ENCODE data around the gene CTSW. TPM values are rescaled to one million over a fixed set of nuclear protein-coding genes. Genes with fewer than 3 reads are reported as not detected.
A peak's percentile ranks its signal among the peaks of the same experiment; 100 is the strongest.

CTSW gene
- total and polyA plus RNA-seq, 4 donors: 0.20 to 0.96 (median 0.45) TPM

GRCh38 chr11:65854852-65855837 lies 24.5 kb upstream of the CTSW start:
- Histone ChIP-seq H3K9me3 (ENCODE audit: control insufficient read depth, insufficient read depth, low read length) (no peaks in the 10 kb centered on the region), H3K27me3 (ENCODE audit: control insufficient read depth, insufficient read depth, low read length) (no peaks in the 10 kb centered on the region), H3K4me1 (ENCODE audit: control insufficient read depth, insufficient read depth, low read length) (peaks cover 32% of the 10 kb centered on the region), H3K27ac (ENCODE audit: low read depth, low read length) (no peak overlapping the region), H3K4me3 (ENCODE audit: low read depth, low read length) (no peak overlapping the region), H3K36me3 (ENCODE audit: control insufficient read depth, insufficient read depth, low read length) (peaks cover 68% of the 10 kb centered on the region)
- WGBS (ENCODE audit: insufficient coverage): 70% methylated on average over 12 of the region's 15 CpGs
- DNase-seq (ENCODE audit: low read depth in 4 of 6, low spot score in 6 of 6): peak in 1 of 6 donors; percentile 15

DNA sequence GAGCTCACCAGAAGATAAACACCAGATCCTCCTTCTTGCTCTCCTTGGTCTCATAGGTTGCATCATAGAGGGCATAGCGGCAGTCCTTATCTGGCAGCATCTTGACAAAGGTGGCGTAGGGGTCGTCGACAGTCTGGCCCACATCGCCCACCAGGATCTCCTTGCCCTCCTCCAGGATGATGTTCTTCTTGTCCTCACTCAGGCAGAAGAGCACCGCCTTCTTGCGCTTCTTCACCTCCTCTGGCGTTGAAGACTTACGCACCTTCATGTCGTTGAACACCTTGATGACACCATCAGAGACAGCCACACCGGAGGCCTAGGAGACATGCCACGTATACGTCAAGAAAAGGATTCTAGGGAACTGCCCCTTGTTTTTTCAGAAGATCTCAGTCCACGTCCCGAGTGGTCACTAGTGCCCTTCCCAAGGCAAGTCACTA lies 23.7 kb upstream of the CTSW start:
- DNase-seq (ENCODE audit: low read depth in 4 of 6, low spot score in 6 of 6): peak in 1 of 6 donors; percentile 3
- WGBS (ENCODE audit: insufficient coverage): 92% methylated on average over 15 of the region's 15 CpGs
- Histone ChIP-seq H3K27ac (ENCODE audit: low read depth, low read length) (no peak overlapping the region), H3K27me3 (ENCODE audit: control insufficient read depth, insufficient read depth, low read length) (no peaks in the 10 kb centered on the region), H3K4me3 (ENCODE audit: low read depth, low read length) (peak overlapping the region; percentile 96), H3K9me3 (ENCODE audit: control insufficient read depth, insufficient read depth, low read length) (no peaks in the 10 kb centered on the region), H3K4me1 (ENCODE audit: control insufficient read depth, insufficient read depth, low read length) (peaks cover 36% of the 10 kb centered on the region), H3K36me3 (ENCODE audit: control insufficient read depth, insufficient read depth, low read length) (peaks cover 63% of the 10 kb centered on the region)

DNA sequence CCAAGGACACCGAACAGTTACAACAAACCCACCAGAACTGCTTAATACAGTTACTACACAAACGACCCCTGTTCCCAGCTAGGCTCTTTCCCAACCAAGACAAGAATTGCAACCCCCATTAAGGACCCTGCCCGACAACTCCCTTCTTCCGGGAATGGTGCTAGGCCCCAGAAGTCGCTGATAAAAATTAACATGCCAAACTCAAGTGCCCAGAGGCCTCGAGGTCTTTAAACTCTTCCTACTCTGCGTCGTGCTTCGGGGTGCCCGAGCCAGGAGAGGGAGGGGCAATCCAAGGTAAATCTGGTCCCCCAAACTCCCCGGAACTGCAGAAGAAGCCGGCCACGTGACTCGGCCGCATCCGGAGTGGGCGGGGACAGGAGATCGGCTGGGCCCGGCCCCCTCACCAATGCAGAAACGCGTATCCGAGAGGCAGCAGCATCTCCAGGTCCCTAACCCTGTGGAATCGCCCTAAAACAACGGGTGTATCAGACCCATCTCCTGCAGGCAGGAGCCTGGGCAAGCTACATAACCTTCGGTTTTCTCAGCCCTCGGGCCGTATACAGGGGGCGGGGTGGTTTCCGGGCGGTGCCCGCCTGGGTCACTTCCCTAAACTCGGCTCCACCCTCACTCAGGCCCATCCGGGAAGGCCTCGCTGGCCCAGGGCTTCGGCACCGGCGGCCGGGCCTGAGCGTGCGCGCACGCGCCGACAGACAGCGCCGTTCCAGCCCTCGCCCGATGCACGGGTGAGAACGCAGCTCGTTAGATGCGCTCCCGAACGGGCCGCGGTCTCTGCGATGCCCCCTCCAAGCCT lies 22.7 kb upstream of the CTSW start:
- Histone ChIP-seq H3K9me3 (ENCODE audit: control insufficient read depth, insufficient read depth, low read length) (no peaks in the 10 kb centered on the region), H3K27ac (ENCODE audit: low read depth, low read length) (peak overlapping the region; percentile 88), H3K36me3 (ENCODE audit: control insufficient read depth, insufficient read depth, low read length) (peaks cover 59% of the 10 kb centered on the region), H3K4me3 (ENCODE audit: low read depth, low read length) (peak overlapping the region; percentile 96), H3K4me1 (ENCODE audit: control insufficient read depth, insufficient read depth, low read length) (peaks cover 46% of the 10 kb centered on the region), H3K27me3 (ENCODE audit: control insufficient read depth, insufficient read depth, low read length) (no peaks in the 10 kb centered on the region)
- 1% methylated on average over 56 of the region's 57 CpGs for WGBS (ENCODE audit: insufficient coverage)
- DNase-seq (ENCODE audit: low read depth in 4 of 6, low spot score in 6 of 6): peak in 4 of 6 donors; percentile 35 to 86 (median 60)

- H3K9me3 ChIP-seq (ENCODE audit: control insufficient read depth, insufficient read depth, low read length): no peaks in the 10 kb centered on the region
- peaks cover 51% of the 10 kb centered on the region for H3K4me1 ChIP-seq (ENCODE audit: control insufficient read depth, insufficient read depth, low read length)
- peaks cover 59% of the 10 kb centered on the region for H3K36me3 ChIP-seq (ENCODE audit: control insufficient read depth, insufficient read depth, low read length)
- H3K27me3 ChIP-seq (ENCODE audit: control insufficient read depth, insufficient read depth, low read length): no peaks in the 10 kb centered on the region
- 0% methylated on average over 49 of the region's 49 CpGs for WGBS (ENCODE audit: insufficient coverage)
- H3K27ac ChIP-seq (ENCODE audit: low read depth, low read length): peak overlapping the region; percentile 88
- H3K4me3 ChIP-seq (ENCODE audit: low read depth, low read length): peak overlapping the region; percentile 96
- no peak for DNase-seq (ENCODE audit: low read depth in 4 of 6, low spot score in 6 of 6)
Observed at GRCh38 chr11:65857500-65857852, 22.2 kb upstream of the CTSW start.

GRCh38 chr11:65857853-65858680 lies 21.6 kb upstream of the CTSW start, which contains the start of gene CFL1:
CFL1 (minus strand) TSS chr11:65858180; CDS start chr11:65858099, 81 bp downstream.
- WGBS (ENCODE audit: insufficient coverage): under 1% methylated on average over 90 of the region's 92 CpGs
- H3K36me3 ChIP-seq (ENCODE audit: control insufficient read depth, insufficient read depth, low read length): peaks cover 59% of the 10 kb centered on the region

GRCh38 chr11:65858681-65859087 lies 21.0 kb upstream of the CTSW start:
- Histone ChIP-seq H3K4me3 (ENCODE audit: low read depth, low read length) (peak overlapping the region; percentile 96), H3K27me3 (ENCODE audit: control insufficient read depth, insufficient read depth, low read length) (no peaks in the 10 kb centered on the region), H3K4me1 (ENCODE audit: control insufficient read depth, insufficient read depth, low read length) (peaks cover 56% of the 10 kb centered on the region), H3K9me3 (ENCODE audit: control insufficient read depth, insufficient read depth, low read length) (no peaks in the 10 kb centered on the region), H3K27ac (ENCODE audit: low read depth, low read length) (peak overlapping the region; percentile 100), H3K36me3 (ENCODE audit: control insufficient read depth, insufficient read depth, low read length) (peaks cover 59% of the 10 kb centered on the region)
- WGBS (ENCODE audit: insufficient coverage): 0% methylated on average over 8 of the region's 10 CpGs
- DNase-seq (ENCODE audit: low read depth in 4 of 6, low spot score in 6 of 6): no peak

More at GRCh38 chr11:65857853-65858680, 21.6 kb upstream of the CTSW start, which contains the start of gene CFL1:
- Histone ChIP-seq H3K27me3 (ENCODE audit: control insufficient read depth, insufficient read depth, low read length) (no peaks in the 10 kb centered on the region), H3K4me3 (ENCODE audit: low read depth, low read length) (peak within 1 kb of the TSS; percentile 96), H3K27ac (ENCODE audit: low read depth, low read length) (peak within 1 kb of the TSS; percentile 100), H3K9me3 (ENCODE audit: control insufficient read depth, insufficient read depth, low read length) (no peaks in the 10 kb centered on the region), H3K4me1 (ENCODE audit: control insufficient read depth, insufficient read depth, low read length) (peaks cover 56% of the 10 kb centered on the region)
- peak; percentile 87 to 99 (median 96) for DNase-seq (ENCODE audit: low read depth in 4 of 6, low spot score in 6 of 6)

DNA sequence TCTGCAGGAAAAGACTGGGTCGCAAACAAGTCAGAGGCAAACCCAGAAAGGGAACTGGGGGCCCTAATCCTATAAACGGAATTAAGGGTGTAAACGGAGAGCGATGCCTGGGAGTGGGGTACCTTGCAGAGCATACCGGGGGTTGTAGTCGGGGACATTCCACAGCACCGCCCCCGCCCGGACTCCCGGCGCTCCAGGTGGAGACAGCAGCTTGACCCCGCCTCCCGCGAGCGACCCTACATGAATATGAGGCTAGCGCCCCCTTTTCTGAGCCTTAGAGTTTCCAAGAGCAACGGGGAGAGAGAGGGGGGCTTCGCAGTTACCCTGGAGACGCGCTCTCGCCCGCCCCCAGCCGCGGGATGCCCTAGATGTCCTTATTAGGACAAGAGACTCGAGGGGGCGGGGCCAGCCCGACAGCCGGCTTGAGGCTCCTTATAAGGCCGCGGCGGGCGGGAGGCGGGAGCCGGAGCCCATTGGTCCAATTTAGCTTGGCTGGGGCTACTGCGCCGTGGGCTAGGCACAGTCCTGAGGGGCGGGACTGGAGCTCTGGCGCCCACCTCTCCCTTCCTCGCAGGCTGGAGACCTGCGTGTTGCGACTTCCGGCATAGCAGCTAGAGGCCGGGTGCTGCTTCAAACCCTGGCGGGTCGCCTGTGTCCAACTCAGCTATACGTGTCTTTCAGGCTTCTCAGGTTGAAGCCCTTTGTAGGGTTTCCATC lies 20.4 kb upstream of the CTSW start:
- no peaks in the 10 kb centered on the region for H3K27me3 ChIP-seq (ENCODE audit: control insufficient read depth, insufficient read depth, low read length)
- peaks cover 59% of the 10 kb centered on the region for H3K36me3 ChIP-seq (ENCODE audit: control insufficient read depth, insufficient read depth, low read length)
- no peaks in the 10 kb centered on the region for H3K9me3 ChIP-seq (ENCODE audit: control insufficient read depth, insufficient read depth, low read length)
- peak overlapping the region; percentile 100 for H3K27ac ChIP-seq (ENCODE audit: low read depth, low read length)
- H3K4me1 ChIP-seq (ENCODE audit: control insufficient read depth, insufficient read depth, low read length): peaks cover 56% of the 10 kb centered on the region
- DNase-seq (ENCODE audit: low read depth in 4 of 6, low spot score in 6 of 6): peak; percentile 80 to 99 (median 94)
- WGBS (ENCODE audit: insufficient coverage): 0% methylated on average over 46 of the region's 46 CpGs
- H3K4me3 ChIP-seq (ENCODE audit: low read depth, low read length): peak overlapping the region; percentile 96

DNA sequence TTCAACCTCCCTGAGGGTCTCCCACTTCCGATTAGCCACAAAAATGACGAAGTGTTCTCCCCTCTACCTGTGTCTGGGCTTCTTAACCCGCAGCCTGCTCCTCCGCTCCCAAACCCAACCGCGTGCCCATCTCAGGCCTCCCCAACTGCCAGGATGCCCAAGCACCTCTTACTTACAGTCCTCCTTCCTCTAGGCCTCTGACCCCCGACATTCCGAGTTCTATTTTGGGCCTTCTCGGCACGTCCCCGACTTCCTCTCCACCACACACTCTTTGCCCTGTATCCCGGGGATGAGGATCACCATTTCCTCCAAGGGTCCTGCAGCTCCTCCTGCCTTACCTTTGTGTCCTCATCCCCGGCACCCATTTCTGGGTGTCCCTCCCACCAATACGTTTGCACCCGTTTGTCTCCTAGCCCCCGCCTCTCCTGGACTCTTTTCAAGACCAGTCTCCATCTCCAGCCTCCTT lies 19.8 kb upstream of the CTSW start:
- WGBS (ENCODE audit: insufficient coverage): 2% methylated on average over 16 of the region's 16 CpGs
- Histone ChIP-seq H3K36me3 (ENCODE audit: control insufficient read depth, insufficient read depth, low read length) (peaks cover 59% of the 10 kb centered on the region), H3K4me1 (ENCODE audit: control insufficient read depth, insufficient read depth, low read length) (peaks cover 56% of the 10 kb centered on the region), H3K27ac (ENCODE audit: low read depth, low read length) (peak overlapping the region; percentile 100), H3K27me3 (ENCODE audit: control insufficient read depth, insufficient read depth, low read length) (no peaks in the 10 kb centered on the region), H3K4me3 (ENCODE audit: low read depth, low read length) (peak overlapping the region; percentile 96), H3K9me3 (ENCODE audit: control insufficient read depth, insufficient read depth, low read length) (no peaks in the 10 kb centered on the region)
- DNase-seq (ENCODE audit: low read depth in 4 of 6, low spot score in 6 of 6): peak in 1 of 6 donors; percentile 25

Data from spinal cord (tissue), 10 donors.